PC-9 (cell line): ENCODE data around the gene DUXB. TPM values are rescaled to one million over a fixed set of nuclear protein-coding genes. Genes with fewer than 3 reads are reported as not detected.

Experiments
- BruUV-seq: library from RNA; stranded (reverse); fragments of 400-500 nt; replicated peaks from 2 replicates; lab custom pipeline; 2021; lab: Mats Ljungman, UMichigan
- CTCF ChIA-PET: fragments of 300-600 bp; sonication (Branson Sonifier 250); formaldehyde crosslinking; loops from one replicate; lab custom pipeline; 2022; ENCODE audit warnings: antibody characterized with exemption; lab: Charles Lee
- POLR2A ChIA-PET: fragments of 300-600 bp; sonication (Branson Sonifier 250); formaldehyde crosslinking; loops from one replicate; lab custom pipeline; 2022; ENCODE audit warnings: antibody characterized with exemption; ENCODE audit not compliant: unreplicated experiment; lab: Charles Lee
- DNase-seq, 2 experiments: peaks; one replicate each; pipeline versions ENCODE4 v3.0.0 to v3.0.0-alpha.2; 2015 to 2022; ENCODE audit warnings: mixed read lengths in 1 of 2
- H2AFZ ChIP-seq: fragments of 200-600 bp; sonication (generic); 2 replicates; pipeline ENCODE4 v1.8.1; 2017; ENCODE audit warnings: antibody characterized with exemption
- H3F3A ChIP-seq: fragments of 200-600 bp; sonication (generic); 2 replicates; pipeline ENCODE4 v1.8.1; 2017; ENCODE audit warnings: antibody characterized with exemption, mild to moderate bottlenecking, low read depth; ENCODE audit not compliant: insufficient read depth
- H3K27ac ChIP-seq: fragments of 200-600 bp; sonication (generic); 2 replicates; pipeline ENCODE4 v1.6.1; 2016; ENCODE audit warnings: mixed run types
- H3K27me3 ChIP-seq: fragments of 200-600 bp; sonication (generic); 2 replicates; pipeline ENCODE4 v1.6.1; 2016; ENCODE audit warnings: low read depth, mixed run types; ENCODE audit not compliant: insufficient read depth
- H3K36me3 ChIP-seq: fragments of 200-600 bp; sonication (generic); 2 replicates; pipeline ENCODE4 v1.6.1; 2016; ENCODE audit warnings: low read depth, mixed run types
- H3K4me1 ChIP-seq: fragments of 200-600 bp; sonication (generic); replicated peaks from 2 replicates; pipeline ENCODE4 v1.6.1; 2016; ENCODE audit warnings: mixed run types; ENCODE audit not compliant: insufficient read depth
- H3K4me2 ChIP-seq: fragments of 200-600 bp; sonication (generic); 2 replicates; pipeline ENCODE4 v1.6.1; 2017; ENCODE audit warnings: mixed run types
- H3K4me3 ChIP-seq: fragments of 200-600 bp; sonication (generic); 2 replicates; pipeline ENCODE4 v1.6.1; 2016; ENCODE audit warnings: mixed run types
- H3K79me2 ChIP-seq: fragments of 200-600 bp; sonication (generic); 2 replicates; pipeline ENCODE4 v1.6.1; 2017; ENCODE audit warnings: low read depth, mixed run types
- H3K9me2 ChIP-seq: fragments of 200-600 bp; sonication (generic); 2 replicates; pipeline ENCODE4 v1.8.1; 2017; ENCODE audit warnings: mild to moderate bottlenecking; ENCODE audit not compliant: insufficient read depth
- H3K9me3 ChIP-seq: fragments of 200-600 bp; sonication (generic); 2 replicates; pipeline ENCODE4 v1.8.1; 2016; ENCODE audit warnings: low read depth; ENCODE audit not compliant: insufficient read depth
- H4K20me1 ChIP-seq: fragments of 200-600 bp; sonication (generic); 2 replicates; pipeline ENCODE4 v1.8.1; 2017; ENCODE audit not compliant: insufficient read depth
- CTCF ChIP-seq: fragments of 200-600 bp; sonication (generic); conservative IDR thresholded peaks from 2 replicates; pipeline ENCODE4 v1.6.1; 2017; ENCODE audit warnings: mixed run types, antibody characterized with exemption, mild to moderate bottlenecking, moderate library complexity
- EZH2 ChIP-seq: fragments of 200-600 bp; sonication (generic); IDR thresholded peaks from 2 replicates; pipeline ENCODE4 v1.8.0; 2017; ENCODE audit warnings: antibody characterized with exemption, low read depth
- intact Hi-C: fragments of 100-400 bp; cut with micrococcal nuclease; formaldehyde crosslinking; loops from one replicate; pipeline ENCODE4 v1.10.0; 2022; ENCODE audit not compliant: unreplicated experiment
- total RNA-seq: library from RNA; stranded (reverse); gene quantifications from 2 replicates; pipeline ENCODE4 v1.2.3, GENCODE V29; 2021

DUXB gene
- total RNA-seq, 1 experiment from 2014 or later, result not detected

GRCh38 chr16:75658175-75658574 is 43.1 kb downstream of the DUXB start:
- Histone ChIP-seq H3K36me3 (peaks cover 25% of the 10 kb centered on the region), H3K79me2 (peaks cover 7% of the 10 kb centered on the region), H2AFZ (no peak overlapping the region), H3K27ac (no peak overlapping the region), H3K27me3 (no peaks in the 10 kb centered on the region), H4K20me1 (peaks cover 5% of the 10 kb centered on the region; the same call in 1 of the 2 replicates), H3K4me1 (no peaks in the 10 kb centered on the region), H3K9me2 (no peaks in the 10 kb centered on the region), H3F3A (no peaks in the 10 kb centered on the region), H3K4me2 (no peak overlapping the region), H3K9me3 (no peaks in the 10 kb centered on the region), H3K4me3 (no peak overlapping the region)
- intact Hi-C loops, result no loop called here
- TF ChIP-seq EZH2 (no peak), CTCF (no peak)
- BruUV-seq, result no TSS peak
- DNase-seq, result no peak
- CTCF ChIA-PET, result no interaction called here
- POLR2A ChIA-PET, result no interaction called here

- no peak for DNase-seq
Measured at GRCh38 chr16:75653922-75654321, 47.3 kb downstream of the DUXB start.

More at GRCh38 chr16:75653922-75654321, 47.3 kb downstream of the DUXB start:
- no TSS peak for BruUV-seq
- ChIA-PET CTCF (no interaction called here), POLR2A (no interaction called here)
- Histone ChIP-seq H3K27ac (no peak overlapping the region), H3K9me3 (no peaks in the 10 kb centered on the region; the same call in 1 of the 2 replicates), H3K4me2 (no peak overlapping the region), H4K20me1 (peaks cover 14% of the 10 kb centered on the region), H3K36me3 (peaks cover 26% of the 10 kb centered on the region), H2AFZ (no peak overlapping the region), H3K4me3 (no peak overlapping the region), H3K79me2 (peaks cover 49% of the 10 kb centered on the region), H3K27me3 (no peaks in the 10 kb centered on the region), H3F3A (peaks cover 1% of the 10 kb centered on the region; the same call in 1 of the 2 replicates), H3K4me1 (peaks cover 17% of the 10 kb centered on the region), H3K9me2 (no peaks in the 10 kb centered on the region)
- TF ChIP-seq CTCF (no peak), EZH2 (no peak)
- intact Hi-C loops, result loop anchor here (5.0 kb wide), 1 partner anchor 108 kb away; no protein-coding TSS in a partner anchor
